Measurements from ENCODE around the gene ZYX. TPM values are rescaled to one million over a fixed set of nuclear protein-coding genes. Genes with fewer than 3 reads are reported as not detected.

ZYX gene
- total and polyA plus RNA-seq, 2 of the 13 experiments (the other 11 are each of a cell fraction or from before 2014, with no cell fraction given), result 9.9 to 13.7 TPM

DNA sequence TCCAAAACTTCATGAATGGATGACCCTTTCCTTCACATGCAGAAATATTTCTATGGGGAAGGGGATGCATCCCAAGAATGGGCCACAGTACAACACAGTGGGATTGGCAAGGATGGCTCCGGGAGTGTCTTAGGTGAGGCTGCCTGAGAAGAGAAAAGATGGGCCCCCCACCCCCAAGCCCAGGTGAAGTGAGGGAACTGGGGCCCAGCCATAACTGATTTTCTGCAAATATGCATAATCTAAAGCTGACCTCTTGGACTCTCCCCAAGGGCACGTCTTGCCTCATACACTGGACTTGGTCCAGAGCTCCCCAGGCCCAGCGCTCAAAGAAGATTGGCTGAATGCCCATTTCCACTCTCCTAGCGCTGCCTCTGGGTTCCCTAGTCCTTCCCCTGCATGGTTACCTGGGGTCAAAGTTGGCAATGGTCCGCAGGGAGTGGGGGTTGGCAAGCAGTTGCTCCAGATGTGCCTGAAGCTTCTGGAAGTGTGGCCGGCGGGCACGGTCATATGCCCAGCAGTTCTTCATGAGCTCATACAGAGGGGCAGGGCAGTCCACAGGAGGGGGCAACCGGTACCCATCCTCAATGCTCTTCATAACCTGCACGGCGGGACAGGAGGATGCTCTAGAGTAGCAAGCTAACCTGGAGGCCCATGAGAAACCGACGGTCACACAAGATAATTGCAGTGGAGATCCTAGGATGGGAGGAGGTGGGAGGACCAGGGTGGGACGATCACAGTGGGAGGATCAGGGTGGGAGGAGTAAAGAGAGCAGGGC, 12.3 kb downstream of the ZYX start:
- peaks cover 9 to 16% of the 10 kb centered on the region in 2 experiments for H3K36me3 ChIP-seq (replicated peaks in 1 of 2; ENCODE audit: control insufficient read depth in 1 of 2, insufficient read depth in 2 of 2, low read length in 2 of 2)
- BruUV-seq (replicated peaks), result no TSS peak
- no peaks in the 10 kb centered on the region for H3K9me3 ChIP-seq (ENCODE audit: low read length)
- peaks cover 61% of the 10 kb centered on the region for H3K4me1 ChIP-seq (ENCODE audit: insufficient read depth, low read length)
- WGBS (ENCODE audit: low lambda C conversion rate), result 38% methylated on average over 7 of the region's 14 CpGs
- no peaks in the 10 kb centered on the region for H3K79me2 ChIP-seq (ENCODE audit: insufficient read depth, low read length)
- peak; percentile 53 for ATAC-seq
- H2AFZ ChIP-seq (ENCODE audit: low read length), result no peak overlapping the region
- H3K4me3 ChIP-seq (replicated peaks in 1 of 3; ENCODE audit: insufficient read depth in 1 of 3, low read depth in 2 of 3, low read length in 3 of 3), result peak overlapping the region in 1 of 3 experiments; percentile 19; a peak in 2 of 6 replicates
- no peaks in the 10 kb centered on the region for H3K27me3 ChIP-seq (ENCODE audit: control insufficient read depth in 1 of 2, insufficient read depth in 2 of 2, low read length in 2 of 2)
- peak; percentile 93 for FAIRE-seq
- H3K9ac ChIP-seq (ENCODE audit: insufficient read depth, low read depth, low read length), result no peak overlapping the region; the same call in 1 of the 2 replicates
- intact Hi-C loops (cut with micrococcal nuclease; ENCODE audit: unreplicated experiment), result loop anchor here (1.0 kb wide), 1 partner anchor 15 kb away; the partner anchor contains the start of gene EPHA1
- no peaks in the 10 kb centered on the region for H4K20me1 ChIP-seq (ENCODE audit: insufficient read depth, low read length)
- H3K27ac ChIP-seq (ENCODE audit: extremely low read length, insufficient read depth, low read length), result peak overlapping the region; percentile 82
- POLR2A ChIA-PET, result interaction anchor here (0.9 to 3.3 kb wide), 7 partner anchors 9 to 130 kb away, joined by 4 to 15 read pairs (median 6); partner anchors contain the start of genes CASP2, EPHA1 and GSTK1
- CTCF ChIA-PET (ENCODE audit: low intra/inter-chr PET ratio, low total read pairs), result no interaction called here
- DNase-seq (ENCODE audit: low spot score), result peak; percentile 87
- peak overlapping the region; percentile 57 for H3K4me2 ChIP-seq (ENCODE audit: low read depth, low read length)
- in situ Hi-C loops (cut with HindIII; ENCODE audit: extremely low pct_ligation_motif_present, low pct_unique_long_range_greater_than_20kb), result loop anchor here (25.0 kb wide), 1 partner anchor 519 kb away; the partner anchor contains the start of gene TCAF1
- TF ChIP-seq ATF7 (IDR thresholded peaks at IDR 0.05), result no peak
- TF ChIP-seq ATF7 (CRISPR knock-in tag; IDR thresholded peaks at IDR 0.05), result 0 out of 2 replicates have a peak, but pooled peaks have one; percentile 77
- TF ChIP-seq, protein P1, sequence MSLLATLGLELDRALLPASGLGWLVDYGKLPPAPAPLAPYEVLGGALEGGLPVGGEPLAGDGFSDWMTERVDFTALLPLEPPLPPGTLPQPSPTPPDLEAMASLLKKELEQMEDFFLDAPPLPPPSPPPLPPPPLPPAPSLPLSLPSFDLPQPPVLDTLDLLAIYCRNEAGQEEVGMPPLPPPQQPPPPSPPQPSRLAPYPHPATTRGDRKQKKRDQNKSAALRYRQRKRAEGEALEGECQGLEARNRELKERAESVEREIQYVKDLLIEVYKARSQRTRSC (CRISPR knock-in tag; IDR thresholded peaks at IDR 0.05; ENCODE audit: low read depth), result no peak
- TF ChIP-seq MTA1 (CRISPR knock-in tag; IDR thresholded peaks at IDR 0.05; ENCODE audit: borderline replicate concordance), result peak; percentile 95
- peak; percentile 71 for TF ChIP-seq FOXA3 (CRISPR knock-in tag; IDR thresholded peaks at IDR 0.05)
- no peak for TF ChIP-seq ZNF343 (CRISPR knock-in tag; IDR thresholded peaks at IDR 0.05)
- TF ChIP-seq, protein P2, sequence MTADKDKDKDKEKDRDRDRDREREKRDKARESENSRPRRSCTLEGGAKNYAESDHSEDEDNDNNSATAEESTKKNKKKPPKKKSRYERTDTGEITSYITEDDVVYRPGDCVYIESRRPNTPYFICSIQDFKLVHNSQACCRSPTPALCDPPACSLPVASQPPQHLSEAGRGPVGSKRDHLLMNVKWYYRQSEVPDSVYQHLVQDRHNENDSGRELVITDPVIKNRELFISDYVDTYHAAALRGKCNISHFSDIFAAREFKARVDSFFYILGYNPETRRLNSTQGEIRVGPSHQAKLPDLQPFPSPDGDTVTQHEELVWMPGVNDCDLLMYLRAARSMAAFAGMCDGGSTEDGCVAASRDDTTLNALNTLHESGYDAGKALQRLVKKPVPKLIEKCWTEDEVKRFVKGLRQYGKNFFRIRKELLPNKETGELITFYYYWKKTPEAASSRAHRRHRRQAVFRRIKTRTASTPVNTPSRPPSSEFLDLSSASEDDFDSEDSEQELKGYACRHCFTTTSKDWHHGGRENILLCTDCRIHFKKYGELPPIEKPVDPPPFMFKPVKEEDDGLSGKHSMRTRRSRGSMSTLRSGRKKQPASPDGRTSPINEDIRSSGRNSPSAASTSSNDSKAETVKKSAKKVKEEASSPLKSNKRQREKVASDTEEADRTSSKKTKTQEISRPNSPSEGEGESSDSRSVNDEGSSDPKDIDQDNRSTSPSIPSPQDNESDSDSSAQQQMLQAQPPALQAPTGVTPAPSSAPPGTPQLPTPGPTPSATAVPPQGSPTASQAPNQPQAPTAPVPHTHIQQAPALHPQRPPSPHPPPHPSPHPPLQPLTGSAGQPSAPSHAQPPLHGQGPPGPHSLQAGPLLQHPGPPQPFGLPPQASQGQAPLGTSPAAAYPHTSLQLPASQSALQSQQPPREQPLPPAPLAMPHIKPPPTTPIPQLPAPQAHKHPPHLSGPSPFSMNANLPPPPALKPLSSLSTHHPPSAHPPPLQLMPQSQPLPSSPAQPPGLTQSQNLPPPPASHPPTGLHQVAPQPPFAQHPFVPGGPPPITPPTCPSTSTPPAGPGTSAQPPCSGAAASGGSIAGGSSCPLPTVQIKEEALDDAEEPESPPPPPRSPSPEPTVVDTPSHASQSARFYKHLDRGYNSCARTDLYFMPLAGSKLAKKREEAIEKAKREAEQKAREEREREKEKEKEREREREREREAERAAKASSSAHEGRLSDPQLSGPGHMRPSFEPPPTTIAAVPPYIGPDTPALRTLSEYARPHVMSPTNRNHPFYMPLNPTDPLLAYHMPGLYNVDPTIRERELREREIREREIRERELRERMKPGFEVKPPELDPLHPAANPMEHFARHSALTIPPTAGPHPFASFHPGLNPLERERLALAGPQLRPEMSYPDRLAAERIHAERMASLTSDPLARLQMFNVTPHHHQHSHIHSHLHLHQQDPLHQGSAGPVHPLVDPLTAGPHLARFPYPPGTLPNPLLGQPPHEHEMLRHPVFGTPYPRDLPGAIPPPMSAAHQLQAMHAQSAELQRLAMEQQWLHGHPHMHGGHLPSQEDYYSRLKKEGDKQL (CRISPR knock-in tag; IDR thresholded peaks at IDR 0.05; ENCODE audit: low read depth), result 0 out of 2 replicates have a peak, but pooled peaks have one; percentile 25
- TF ChIP-seq, protein P3, sequence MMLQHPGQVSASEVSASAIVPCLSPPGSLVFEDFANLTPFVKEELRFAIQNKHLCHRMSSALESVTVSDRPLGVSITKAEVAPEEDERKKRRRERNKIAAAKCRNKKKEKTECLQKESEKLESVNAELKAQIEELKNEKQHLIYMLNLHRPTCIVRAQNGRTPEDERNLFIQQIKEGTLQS (CRISPR knock-in tag; IDR thresholded peaks at IDR 0.05), result 0 out of 2 replicates have a peak, but pooled peaks have one; percentile 67
- TF ChIP-seq SKI (IDR thresholded peaks at IDR 0.05; ENCODE audit: partially characterized antibody), result peak; percentile 62
- 0 out of 2 replicates have a peak, but pooled peaks have one; percentile 49 for TF ChIP-seq ZBTB38 (CRISPR knock-in tag; IDR thresholded peaks at IDR 0.05)
- TF ChIP-seq AKAP8 (CRISPR knock-in tag; IDR thresholded peaks at IDR 0.05), result peak; percentile 65; the same call in 1 of the 2 replicates
- peak; percentile 63; the same call in 1 of the 2 replicates for TF ChIP-seq HMG20B (CRISPR knock-in tag; conservative IDR thresholded peaks at IDR 0.05)
- TF ChIP-seq, protein P4, sequence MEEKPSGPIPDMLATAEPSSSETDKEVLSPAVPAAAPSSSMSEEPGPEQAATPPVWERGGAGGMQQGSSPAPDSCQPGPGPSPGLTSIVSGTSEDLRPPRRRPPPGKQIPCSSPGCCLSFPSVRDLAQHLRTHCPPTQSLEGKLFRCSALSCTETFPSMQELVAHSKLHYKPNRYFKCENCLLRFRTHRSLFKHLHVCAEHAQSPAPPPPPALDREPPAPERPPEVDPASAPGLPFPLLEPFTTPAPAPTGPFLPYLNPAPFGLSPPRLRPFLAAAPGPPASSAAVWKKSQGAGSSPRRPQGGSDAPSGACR (CRISPR knock-in tag; IDR thresholded peaks at IDR 0.05), result peak; percentile 73; the same call in 1 of the 2 replicates
- TF ChIP-seq, protein P5, sequence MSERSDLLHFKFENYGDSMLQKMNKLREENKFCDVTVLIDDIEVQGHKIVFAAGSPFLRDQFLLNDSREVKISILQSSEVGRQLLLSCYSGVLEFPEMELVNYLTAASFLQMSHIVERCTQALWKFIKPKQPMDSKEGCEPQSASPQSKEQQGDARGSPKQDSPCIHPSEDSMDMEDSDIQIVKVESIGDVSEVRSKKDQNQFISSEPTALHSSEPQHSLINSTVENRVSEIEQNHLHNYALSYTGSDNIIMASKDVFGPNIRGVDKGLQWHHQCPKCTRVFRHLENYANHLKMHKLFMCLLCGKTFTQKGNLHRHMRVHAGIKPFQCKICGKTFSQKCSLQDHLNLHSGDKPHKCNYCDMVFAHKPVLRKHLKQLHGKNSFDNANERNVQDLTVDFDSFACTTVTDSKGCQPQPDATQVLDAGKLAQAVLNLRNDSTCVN (CRISPR knock-in tag; IDR thresholded peaks at IDR 0.05; ENCODE audit: borderline replicate concordance), result peak; percentile 94

Data from HepG2 (cell line).